Body of pancreas (tissue), 4 donors: Measurements from ENCODE around the gene BBOX1. TPM values are rescaled to one million over a fixed set of nuclear protein-coding genes. Genes with fewer than 3 reads are reported as not detected.

ENCODE experiments used
- ATAC-seq: fragments of 150-250 bp; one replicate; pipeline ENCODE4 v1.9.1; 2016
- DNase-seq, 4 donors: peaks; one replicate each; pipeline ENCODE4 v3.0.0-alpha.2; 2019
- H3K27ac ChIP-seq, 4 donors: fragments of 200-600 bp; sonication (generic); 1 replicate in 3 of 4; 2 replicates in 1 of 4; pipeline versions ENCODE4 v1.5.1 to v1.6.1; 2016 to 2019; ENCODE audit warnings: mild to moderate bottlenecking in 1 of 4, mixed read lengths in 1 of 4, moderate library complexity in 1 of 4
- H3K27me3 ChIP-seq, 2 donors: fragments of 200-600 bp; sonication (generic); one replicate each; pipeline ENCODE4 v1.6.0; 2016; ENCODE audit warnings: mild to moderate bottlenecking in 1 of 2
- H3K36me3 ChIP-seq, 2 donors: fragments of 200-600 bp; sonication (generic); replicated peaks in 1 of 2; 2 replicates each; pipeline ENCODE4 v1.5.1; 2016; ENCODE audit warnings: low read depth in 2 of 2; ENCODE audit not compliant: insufficient read depth in 1 of 2
- H3K4me1 ChIP-seq: fragments of 200-600 bp; sonication (generic); one replicate; pipeline ENCODE4 v1.6.0; 2016
- H3K4me3 ChIP-seq, 2 donors: fragments of 200-600 bp; sonication (generic); 1 replicate in 1 of 2; 2 replicates in 1 of 2; pipeline ENCODE4 v1.5.1; 2016 to 2019
- H3K9me3 ChIP-seq, 3 donors: fragments of 200-600 bp; sonication (generic); 1 replicate in 2 of 3; 2 replicates in 1 of 3; pipeline ENCODE4 v1.5.1; 2016
- POLR2A ChIP-seq, 3 donors: fragments of 450-650 bp; IDR thresholded peaks; one replicate each; pipeline ENCODE4 v1.6.1; 2016; ENCODE audit warnings: antibody characterized with exemption in 3 of 3, mild to moderate bottlenecking in 2 of 3
- WGBS, 2 donors: methylation state at CpG; one replicate each; pipeline ENCODE4 v1.1.5; 2017; 5-methylcytosine and 5-hydroxymethylcytosine counted together
- intact Hi-C: fragments of 100-400 bp; cut with DNase I; formaldehyde crosslinking; loops from one replicate; pipeline ENCODE4 v1.15.1; 2023
- total RNA-seq, 2 donors: library from RNA; depleted of rRNA; stranded (reverse); fragments of >200 nt; gene quantifications; one replicate each; pipeline ENCODE4 v1.1.0, GENCODE V29; 2016
- TF ChIP-seq, protein P1 (sequence below), 7 experiments: fragments of 450-650 bp in 4 of 7; fragments of 200-600 bp in 3 of 7; sonication (generic) in 3 of 7; IDR thresholded peaks; one replicate each; pipeline ENCODE4 v1.5.1; 2016 to 2019; ENCODE audit warnings: antibody characterized with exemption in 7 of 7

BBOX1 gene
- total RNA-seq, 2 donors from 2014 or later = not detected

DNA sequence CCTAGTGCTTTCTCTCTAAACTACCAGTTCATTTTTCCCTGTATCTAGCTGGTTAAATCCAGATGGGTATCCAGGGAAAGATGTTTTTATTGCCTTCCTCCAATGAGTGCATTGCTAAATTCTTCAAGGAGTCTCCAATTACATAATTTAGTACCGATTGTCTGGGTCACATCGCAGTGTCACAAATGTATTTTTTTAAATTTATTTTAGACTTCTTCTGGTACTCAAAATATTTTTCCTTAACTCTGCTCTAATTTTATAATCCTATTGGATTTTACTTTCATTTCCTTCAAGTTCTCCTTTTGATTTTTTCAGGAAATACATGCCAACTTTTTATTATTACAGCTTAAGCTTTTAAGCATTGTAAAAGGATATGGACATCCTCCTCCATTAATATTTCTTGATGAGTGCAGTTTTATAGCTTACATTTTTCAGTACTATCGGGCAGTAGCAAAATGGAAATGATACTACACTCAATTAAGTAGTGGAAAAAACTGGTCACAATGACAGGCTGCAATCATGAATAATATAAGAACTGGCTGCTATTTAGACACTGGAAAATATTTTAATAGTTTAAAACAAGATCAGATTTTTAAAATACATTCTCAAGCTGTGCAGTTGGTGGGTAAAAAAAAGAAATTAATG lies 20.3 kb downstream of the BBOX1 start:
- H3K27me3 ChIP-seq = no peaks in the 10 kb centered on the region
- intact Hi-C loops = no loop called here
- H3K27ac ChIP-seq = no peak overlapping the region
- no peak for ATAC-seq
- no peak for DNase-seq
- H3K36me3 ChIP-seq = no peaks in the 10 kb centered on the region
- no peaks in the 10 kb centered on the region for H3K9me3 ChIP-seq
- no peaks in the 10 kb centered on the region for H3K4me1 ChIP-seq
- no peak for TF ChIP-seq POLR2A (IDR thresholded peaks at IDR 0.05)
- TF ChIP-seq, protein P1, sequence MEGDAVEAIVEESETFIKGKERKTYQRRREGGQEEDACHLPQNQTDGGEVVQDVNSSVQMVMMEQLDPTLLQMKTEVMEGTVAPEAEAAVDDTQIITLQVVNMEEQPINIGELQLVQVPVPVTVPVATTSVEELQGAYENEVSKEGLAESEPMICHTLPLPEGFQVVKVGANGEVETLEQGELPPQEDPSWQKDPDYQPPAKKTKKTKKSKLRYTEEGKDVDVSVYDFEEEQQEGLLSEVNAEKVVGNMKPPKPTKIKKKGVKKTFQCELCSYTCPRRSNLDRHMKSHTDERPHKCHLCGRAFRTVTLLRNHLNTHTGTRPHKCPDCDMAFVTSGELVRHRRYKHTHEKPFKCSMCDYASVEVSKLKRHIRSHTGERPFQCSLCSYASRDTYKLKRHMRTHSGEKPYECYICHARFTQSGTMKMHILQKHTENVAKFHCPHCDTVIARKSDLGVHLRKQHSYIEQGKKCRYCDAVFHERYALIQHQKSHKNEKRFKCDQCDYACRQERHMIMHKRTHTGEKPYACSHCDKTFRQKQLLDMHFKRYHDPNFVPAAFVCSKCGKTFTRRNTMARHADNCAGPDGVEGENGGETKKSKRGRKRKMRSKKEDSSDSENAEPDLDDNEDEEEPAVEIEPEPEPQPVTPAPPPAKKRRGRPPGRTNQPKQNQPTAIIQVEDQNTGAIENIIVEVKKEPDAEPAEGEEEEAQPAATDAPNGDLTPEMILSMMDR (IDR thresholded peaks at IDR 0.05) = no peak
- 64 to 73% methylated on average over 3 of the region's 3 CpGs for WGBS, 2 donors
- no peak overlapping the region for H3K4me3 ChIP-seq

DNA sequence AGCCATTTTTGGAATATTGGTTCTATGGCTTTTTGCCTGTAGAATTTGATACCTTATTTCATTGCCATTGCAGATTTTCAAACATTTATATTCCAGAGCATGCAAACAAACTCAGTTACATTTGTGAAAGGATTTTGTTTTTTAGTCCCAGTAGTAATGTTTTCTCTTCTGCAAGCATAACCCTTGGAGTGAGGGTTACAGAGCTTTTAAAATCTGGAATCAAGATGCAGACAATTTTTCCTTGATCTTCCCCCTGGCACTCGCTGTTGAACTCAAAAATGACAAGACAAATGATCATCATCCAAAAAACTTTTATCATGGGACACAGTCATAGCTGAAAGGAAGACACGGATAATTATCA lies 20.8 kb downstream of the BBOX1 start:
- DNase-seq (no peak), ATAC-seq (no peak)
- intact Hi-C loops = no loop called here
- H3K27me3 ChIP-seq = no peaks in the 10 kb centered on the region
- no peaks in the 10 kb centered on the region for H3K36me3 ChIP-seq
- 44 to 56% methylated on average over 2 of the region's 2 CpGs for WGBS, 2 donors
- TF ChIP-seq POLR2A (IDR thresholded peaks at IDR 0.05) = no peak
- TF ChIP-seq, protein P1 (IDR thresholded peaks at IDR 0.05) = no peak
- H3K9me3 ChIP-seq = no peaks in the 10 kb centered on the region
- H3K27ac ChIP-seq = no peak overlapping the region
- no peaks in the 10 kb centered on the region for H3K4me1 ChIP-seq
- H3K4me3 ChIP-seq = no peak overlapping the region

DNA sequence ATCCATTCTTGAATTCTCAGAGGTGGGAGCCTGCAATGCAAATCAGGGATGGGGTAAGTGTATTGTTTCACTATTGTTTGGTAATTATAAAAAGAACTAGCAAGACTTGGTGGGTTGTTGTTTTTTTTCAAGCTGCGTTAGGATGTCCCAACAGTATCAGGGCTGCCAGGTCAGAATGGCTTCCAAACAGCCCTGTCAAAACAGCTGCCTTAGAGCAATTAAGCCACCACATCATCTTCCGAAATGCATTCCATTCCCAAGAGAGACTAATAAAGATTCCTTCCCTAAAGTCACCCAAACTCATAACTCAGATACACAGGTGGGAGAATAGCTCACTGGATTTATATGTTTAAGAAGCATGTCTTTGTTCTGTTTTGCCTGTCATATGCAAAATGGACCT lies 23.5 kb downstream of the BBOX1 start:
- no peak for TF ChIP-seq POLR2A (IDR thresholded peaks at IDR 0.05)
- TF ChIP-seq, protein P1 (IDR thresholded peaks at IDR 0.05) = no peak
- no peak overlapping the region for H3K4me3 ChIP-seq
- no peaks in the 10 kb centered on the region for H3K9me3 ChIP-seq
- H3K4me1 ChIP-seq = no peaks in the 10 kb centered on the region
- no peak overlapping the region for H3K27ac ChIP-seq
- H3K36me3 ChIP-seq = no peaks in the 10 kb centered on the region
- ATAC-seq = no peak
- no peak for DNase-seq
- intact Hi-C loops = no loop called here
- H3K27me3 ChIP-seq = no peaks in the 10 kb centered on the region
- 63 to 66% methylated on average over 2 of the region's 2 CpGs for WGBS, 2 donors

DNA sequence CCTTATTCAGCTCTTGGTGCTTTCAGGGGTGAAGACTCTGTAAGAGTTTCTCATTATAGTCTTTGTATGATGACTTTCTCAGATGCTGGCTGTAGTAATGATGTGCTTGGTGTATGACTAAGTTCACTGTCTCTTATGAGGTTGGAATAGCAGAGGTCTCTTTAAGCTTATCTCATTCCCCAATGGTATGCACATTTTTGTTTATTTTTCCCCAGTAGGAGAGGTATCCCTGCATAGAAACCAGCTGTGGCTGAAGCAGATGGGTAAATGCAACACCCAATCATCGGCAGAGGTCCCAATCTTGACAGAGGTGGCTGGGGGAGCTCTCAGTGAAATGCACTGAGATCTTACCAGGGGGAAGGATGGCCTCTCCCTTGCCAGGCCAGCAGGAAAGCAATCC lies 34.6 kb downstream of the BBOX1 start:
- no peak for ATAC-seq
- Histone ChIP-seq H3K9me3 (no peaks in the 10 kb centered on the region), H3K27me3 (no peaks in the 10 kb centered on the region), H3K36me3 (no peaks in the 10 kb centered on the region), H3K4me1 (no peaks in the 10 kb centered on the region), H3K27ac (no peak overlapping the region), H3K4me3 (no peak overlapping the region)
- intact Hi-C loops = no loop called here
- WGBS, 2 donors = 8 to 60% methylated on average over 1 of the region's 1 CpG
- TF ChIP-seq POLR2A (IDR thresholded peaks at IDR 0.05) = no peak
- TF ChIP-seq, protein P1 (IDR thresholded peaks at IDR 0.05) = no peak
- no peak for DNase-seq

DNA sequence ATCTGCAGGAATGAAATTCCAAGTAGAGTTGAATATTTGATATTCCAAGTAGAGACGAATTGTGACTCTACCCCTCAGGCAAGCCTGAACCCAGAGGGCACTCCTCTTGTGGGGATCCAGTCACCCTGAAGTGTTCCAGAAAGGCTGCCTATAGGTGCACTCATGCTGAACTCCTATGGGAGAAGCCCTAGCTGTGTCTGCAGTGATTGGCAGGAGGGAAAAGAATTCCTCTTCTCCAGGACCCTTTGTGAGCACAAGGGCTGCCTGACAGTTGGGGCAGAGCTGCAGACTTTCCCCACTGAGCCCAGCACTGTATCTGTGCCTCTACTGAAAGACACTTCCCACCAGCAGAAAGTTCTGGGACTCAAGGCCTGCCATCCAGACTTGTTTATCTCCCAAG lies 35.0 kb downstream of the BBOX1 start:
- Histone ChIP-seq H3K27ac (no peak overlapping the region), H3K9me3 (no peaks in the 10 kb centered on the region), H3K4me1 (no peaks in the 10 kb centered on the region), H3K36me3 (no peaks in the 10 kb centered on the region), H3K4me3 (no peak overlapping the region), H3K27me3 (no peaks in the 10 kb centered on the region)
- DNase-seq = no peak
- WGBS, 2 donors = 24 to 43% methylated on average over 1 of the region's 1 CpG
- intact Hi-C loops = no loop called here
- ATAC-seq = no peak
- TF ChIP-seq, protein P1 (IDR thresholded peaks at IDR 0.05) = no peak
- no peak for TF ChIP-seq POLR2A (IDR thresholded peaks at IDR 0.05)
